Activated CD4-positive, alpha-beta T cell treated with anti-CD3 and anti-CD28 coated beads, Interleukin-2, amount 10 ng/mL, durations not matched to agents 24 days and 14 days (primary cell): ENCODE measurements around the gene TXNDC12. TPM values are rescaled to one million over a fixed set of nuclear protein-coding genes. Genes with fewer than 3 reads are reported as not detected.

Source experiments
- DNase-seq: peaks from one replicate; pipeline ENCODE4 v3.0.0; 2022
- H3K27ac Mint-ChIP-seq: one replicate; pipeline ENCODE4 v1.8.0; 2022; ENCODE audit warnings: mild to moderate bottlenecking, mixed read lengths
- H3K27me3 Mint-ChIP-seq: one replicate; pipeline ENCODE4 v1.8.0; 2022; ENCODE audit warnings: mixed read lengths
- H3K36me3 Mint-ChIP-seq: one replicate; pipeline ENCODE4 v1.8.0; 2022; ENCODE audit warnings: low read depth, mild to moderate bottlenecking, mixed read lengths
- H3K4me1 Mint-ChIP-seq: one replicate; pipeline ENCODE4 v1.8.0; 2021; ENCODE audit warnings: mixed read lengths
- H3K4me3 Mint-ChIP-seq: one replicate; pipeline ENCODE4 v1.8.0; 2022; ENCODE audit warnings: mild to moderate bottlenecking, moderate library complexity, mixed read lengths
- H3K9me3 Mint-ChIP-seq: one replicate; pipeline ENCODE4 v1.8.0; 2021; ENCODE audit warnings: mixed read lengths
- intact Hi-C: fragments of 100-400 bp; cut with micrococcal nuclease; formaldehyde crosslinking; loops from one replicate; pipeline ENCODE4 v1.15.1; 2023
- total RNA-seq: library from RNA; stranded (reverse); gene quantifications from 2 replicates; pipeline ENCODE4 v1.2.3, GENCODE V29; 2022

Gene TXNDC12
- total RNA-seq, 1 donor from 2014 or later: 43.0 TPM

- Mint-ChIP-seq H3K4me1 (no peaks in the 10 kb centered on the region), H3K27ac (no peak overlapping the region), H3K36me3 (no peaks in the 10 kb centered on the region), H3K9me3 (no peaks in the 10 kb centered on the region), H3K27me3 (peaks cover 28% of the 10 kb centered on the region), H3K4me3 (no peak overlapping the region)
- DNase-seq: no peak
- intact Hi-C loops: no loop called here
Observed at GRCh38 chr1:52003877-52004276, 51.1 kb downstream of the TXNDC12 start.

GRCh38 chr1:52002038-52002917 lies 52.7 kb downstream of the TXNDC12 start:
- Mint-ChIP-seq H3K4me1 (no peaks in the 10 kb centered on the region), H3K27me3 (peaks cover 25% of the 10 kb centered on the region), H3K36me3 (no peaks in the 10 kb centered on the region), H3K27ac (no peak overlapping the region), H3K9me3 (no peaks in the 10 kb centered on the region), H3K4me3 (no peak overlapping the region)
- intact Hi-C loops: loop anchor here (1.0 kb wide), 1 partner anchor 105 kb away; no protein-coding TSS in a partner anchor
- peak; percentile 93 for DNase-seq

- no peaks in the 10 kb centered on the region for H3K36me3 Mint-ChIP-seq
- H3K9me3 Mint-ChIP-seq: no peaks in the 10 kb centered on the region
- H3K27me3 Mint-ChIP-seq: peaks cover 18% of the 10 kb centered on the region
- intact Hi-C loops: no loop called here
- H3K4me3 Mint-ChIP-seq: no peak overlapping the region
- no peak for DNase-seq
- no peaks in the 10 kb centered on the region for H3K4me1 Mint-ChIP-seq
- H3K27ac Mint-ChIP-seq: no peak overlapping the region
Observed at GRCh38 chr1:51998701-51999100, 56.3 kb downstream of the TXNDC12 start.

- intact Hi-C loops: no loop called here
- no peaks in the 10 kb centered on the region for H3K9me3 Mint-ChIP-seq
- H3K36me3 Mint-ChIP-seq: no peaks in the 10 kb centered on the region
- DNase-seq: no peak
- H3K27me3 Mint-ChIP-seq: peaks cover 19% of the 10 kb centered on the region
- no peak overlapping the region for H3K27ac Mint-ChIP-seq
- no peaks in the 10 kb centered on the region for H3K4me1 Mint-ChIP-seq
- H3K4me3 Mint-ChIP-seq: no peak overlapping the region
Observed at GRCh38 chr1:51997974-51998382, 57.0 kb downstream of the TXNDC12 start.

- Mint-ChIP-seq H3K4me3 (peak within 1 kb of the TSS; percentile 78), H3K36me3 (no peaks in the 10 kb centered on the region), H3K27ac (no peak within 1 kb of the TSS), H3K27me3 (peaks cover 50% of the 10 kb centered on the region), H3K9me3 (no peaks in the 10 kb centered on the region), H3K4me1 (peaks cover 9% of the 10 kb centered on the region)
- intact Hi-C loops: no loop called here
- peak; percentile 92 for DNase-seq
Observed at GRCh38 chr1:51990478-51990965, 64.5 kb downstream of the TXNDC12 start, which contains the start of gene RAB3B. Gene RAB3B, minus strand, starts transcription at chr1:51990700. Its CDS starts 13,583 bp downstream, at chr1:51977117.

- Mint-ChIP-seq H3K27me3 (peaks cover 50% of the 10 kb centered on the region), H3K36me3 (no peaks in the 10 kb centered on the region), H3K4me3 (peak overlapping the region; percentile 67), H3K4me1 (peaks cover 9% of the 10 kb centered on the region), H3K27ac (no peak overlapping the region), H3K9me3 (no peaks in the 10 kb centered on the region)
- no peak for DNase-seq
- intact Hi-C loops: no loop called here
Observed at GRCh38 chr1:51989582-51990477, 65.2 kb downstream of the TXNDC12 start.

GRCh38 chr1:51988254-51988653 lies 66.7 kb downstream of the TXNDC12 start:
- H3K4me3 Mint-ChIP-seq: no peak overlapping the region
- H3K4me1 Mint-ChIP-seq: peaks cover 9% of the 10 kb centered on the region
- H3K36me3 Mint-ChIP-seq: no peaks in the 10 kb centered on the region
- H3K27me3 Mint-ChIP-seq: peaks cover 46% of the 10 kb centered on the region
- H3K27ac Mint-ChIP-seq: no peak overlapping the region
- no peak for DNase-seq
- intact Hi-C loops: no loop called here
- no peaks in the 10 kb centered on the region for H3K9me3 Mint-ChIP-seq

- Mint-ChIP-seq H3K4me3 (no peak overlapping the region), H3K27ac (no peak overlapping the region), H3K4me1 (peaks cover 9% of the 10 kb centered on the region), H3K27me3 (peaks cover 32% of the 10 kb centered on the region), H3K9me3 (no peaks in the 10 kb centered on the region), H3K36me3 (no peaks in the 10 kb centered on the region)
- intact Hi-C loops: no loop called here
- DNase-seq: no peak
Observed at GRCh38 chr1:51986718-51987117, 68.3 kb downstream of the TXNDC12 start.

- no peak for DNase-seq
- peaks cover 9% of the 10 kb centered on the region for H3K27me3 Mint-ChIP-seq
- no peaks in the 10 kb centered on the region for H3K4me1 Mint-ChIP-seq
- no peak overlapping the region for H3K27ac Mint-ChIP-seq
- no peaks in the 10 kb centered on the region for H3K9me3 Mint-ChIP-seq
- H3K4me3 Mint-ChIP-seq: no peak overlapping the region
- intact Hi-C loops: no loop called here
- no peaks in the 10 kb centered on the region for H3K36me3 Mint-ChIP-seq
Observed at GRCh38 chr1:51982161-51982560, 72.8 kb downstream of the TXNDC12 start.

- no peak overlapping the region for H3K4me3 Mint-ChIP-seq
- no peaks in the 10 kb centered on the region for H3K36me3 Mint-ChIP-seq
- H3K9me3 Mint-ChIP-seq: no peaks in the 10 kb centered on the region
- no peak overlapping the region for H3K27ac Mint-ChIP-seq
- DNase-seq: no peak
- H3K27me3 Mint-ChIP-seq: peaks cover 8% of the 10 kb centered on the region
- intact Hi-C loops: no loop called here
- no peaks in the 10 kb centered on the region for H3K4me1 Mint-ChIP-seq
Observed at GRCh38 chr1:51981555-51981954, 73.4 kb downstream of the TXNDC12 start.

- peaks cover 4% of the 10 kb centered on the region for H3K4me1 Mint-ChIP-seq
Observed at GRCh38 chr1:51978099-51978498, 76.9 kb downstream of the TXNDC12 start.

GRCh38 chr1:51976846-51977602 lies 78.0 kb downstream of the TXNDC12 start:
- intact Hi-C loops: no loop called here
- Mint-ChIP-seq H3K4me1 (peaks cover 4% of the 10 kb centered on the region), H3K27ac (no peak overlapping the region), H3K27me3 (peaks cover 8% of the 10 kb centered on the region), H3K4me3 (no peak overlapping the region), H3K9me3 (no peaks in the 10 kb centered on the region), H3K36me3 (no peaks in the 10 kb centered on the region)
- no peak for DNase-seq

More at GRCh38 chr1:51978099-51978498, 76.9 kb downstream of the TXNDC12 start:
- H3K4me3 Mint-ChIP-seq: no peak overlapping the region
- no peaks in the 10 kb centered on the region for H3K36me3 Mint-ChIP-seq
- no peak overlapping the region for H3K27ac Mint-ChIP-seq
- intact Hi-C loops: no loop called here
- no peaks in the 10 kb centered on the region for H3K9me3 Mint-ChIP-seq
- DNase-seq: no peak
- peaks cover 8% of the 10 kb centered on the region for H3K27me3 Mint-ChIP-seq
